ENCODE measurements around the gene CDC42EP2. TPM values are rescaled to one million over a fixed set of nuclear protein-coding genes. Genes with fewer than 3 reads are reported as not detected.

The CDC42EP2 gene
- total RNA-seq, 1 donor from 2014 or later: 26.7 TPM

GRCh38 chr11:65317025-65317786, 2.5 kb downstream of the CDC42EP2 start:
- Histone ChIP-seq H3K9me3 (ENCODE audit: insufficient read depth, low read depth, low read length) (no peaks in the 10 kb centered on the region), H3K36me3 (ENCODE audit: insufficient read depth, low read length) (peaks cover 7% of the 10 kb centered on the region), H2AFZ (ENCODE audit: low read depth, low read length) (peak overlapping the region; percentile 42), H4K20me1 (ENCODE audit: insufficient read depth, low read length) (peaks cover 56% of the 10 kb centered on the region), H3K4me2 (ENCODE audit: low read length) (peak overlapping the region; percentile 86), H3K27me3 (ENCODE audit: insufficient read depth, low read length) (no peaks in the 10 kb centered on the region), H3K4me3 (ENCODE audit: insufficient read depth, low read depth, low read length) (peak overlapping the region; percentile 74), H3K79me2 (ENCODE audit: insufficient read depth, low read length) (peaks cover 73% of the 10 kb centered on the region), H3K9ac (ENCODE audit: low read length) (peak overlapping the region; percentile 92), H3K27ac (ENCODE audit: low read depth, low read length) (peak overlapping the region; percentile 82), H3K4me1 (ENCODE audit: insufficient read depth, low read length) (peaks cover 30% of the 10 kb centered on the region)
- Mint-ChIP-seq H3K36me3 (ENCODE audit: low read depth, unreplicated experiment) (peaks cover 6% of the 10 kb centered on the region), H3K9me3 (ENCODE audit: unreplicated experiment) (no peaks in the 10 kb centered on the region), H3K27me3 (ENCODE audit: low read depth, unreplicated experiment) (no peaks in the 10 kb centered on the region), H3K4me1 (ENCODE audit: low read depth, unreplicated experiment) (peaks cover 18% of the 10 kb centered on the region), H3K4me3 (ENCODE audit: unreplicated experiment) (peak overlapping the region; percentile 92), H3K27ac (ENCODE audit: unreplicated experiment) (peak overlapping the region; percentile 67)
- FAIRE-seq (no peak), DNase-seq (ENCODE audit: low read depth) (peak; percentile 65)
- TF ChIP-seq EZH2 (IDR thresholded peaks at IDR 0.05; ENCODE audit: insufficient read depth, low read length): no peak
- no peak for TF ChIP-seq CTCF (IDR thresholded peaks at IDR 0.05; ENCODE audit: insufficient read depth, low read depth, low read length)

- Histone ChIP-seq H3K4me2 (ENCODE audit: low read length) (no peak overlapping the region), H3K36me3 (ENCODE audit: insufficient read depth, low read length) (peaks cover 12% of the 10 kb centered on the region), H3K9me3 (ENCODE audit: insufficient read depth, low read depth, low read length) (no peaks in the 10 kb centered on the region), H4K20me1 (ENCODE audit: insufficient read depth, low read length) (peaks cover 75% of the 10 kb centered on the region), H3K79me2 (ENCODE audit: insufficient read depth, low read length) (peaks cover 75% of the 10 kb centered on the region), H3K9ac (ENCODE audit: low read length) (no peak overlapping the region), H2AFZ (ENCODE audit: low read depth, low read length) (no peak overlapping the region), H3K27me3 (ENCODE audit: insufficient read depth, low read length) (no peaks in the 10 kb centered on the region), H3K4me1 (ENCODE audit: insufficient read depth, low read length) (peaks cover 21% of the 10 kb centered on the region), H3K4me3 (ENCODE audit: insufficient read depth, low read depth, low read length) (no peak overlapping the region), H3K27ac (ENCODE audit: low read depth, low read length) (no peak overlapping the region)
- TF ChIP-seq CTCF (IDR thresholded peaks at IDR 0.05; ENCODE audit: insufficient read depth, low read depth, low read length) (no peak), EZH2 (IDR thresholded peaks at IDR 0.05; ENCODE audit: insufficient read depth, low read length) (no peak)
- H3K27me3 Mint-ChIP-seq (ENCODE audit: low read depth, unreplicated experiment): no peaks in the 10 kb centered on the region
- DNase-seq (ENCODE audit: low read depth) (no peak), FAIRE-seq (no peak)
- H3K27ac Mint-ChIP-seq (ENCODE audit: unreplicated experiment): no peak overlapping the region
- H3K36me3 Mint-ChIP-seq (ENCODE audit: low read depth, unreplicated experiment): peaks cover 13% of the 10 kb centered on the region
- H3K4me3 Mint-ChIP-seq (ENCODE audit: unreplicated experiment): no peak overlapping the region
- peaks cover 10% of the 10 kb centered on the region for H3K4me1 Mint-ChIP-seq (ENCODE audit: low read depth, unreplicated experiment)
- H3K9me3 Mint-ChIP-seq (ENCODE audit: unreplicated experiment): no peaks in the 10 kb centered on the region
Observed at GRCh38 chr11:65320386-65321075, 5.9 kb downstream of the CDC42EP2 start.

Data from astrocyte (in vitro differentiated cells and primary cell).